ENCODE measurements around the gene LRRC70. TPM values are rescaled to one million over a fixed set of nuclear protein-coding genes. Genes with fewer than 3 reads are reported as not detected.
"Not testable (repeated sequence)": the region's sequence is repeated elsewhere in the genome, so short reads cannot be mapped to it uniquely, and the experiment has no call there.

The LRRC70 gene
- total RNA-seq, 1 donor from 2014 or later = 1.0 TPM

DNA sequence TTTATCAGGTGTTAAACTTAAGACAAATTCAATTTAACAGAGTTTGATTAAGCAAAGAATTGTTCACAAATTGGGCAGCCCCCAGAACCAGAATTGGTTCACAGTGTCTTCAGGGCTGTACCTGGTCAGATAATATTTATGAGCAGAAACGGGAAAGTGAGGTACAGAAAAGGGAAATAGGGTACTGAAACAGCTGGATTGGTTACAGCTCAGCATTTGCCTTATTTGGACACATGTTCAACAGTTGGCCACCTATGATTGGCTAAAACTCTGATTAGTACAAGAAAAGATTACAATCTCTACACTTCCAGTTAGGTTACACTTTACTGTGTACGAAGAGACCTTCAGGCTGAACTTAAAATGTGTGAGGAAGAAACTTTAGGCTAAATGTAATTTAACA is 18.7 kb downstream of the LRRC70 start:
- ATAC-seq (no peak), DNase-seq (ENCODE audit: missing footprints) (no peak)
- intact Hi-C loops (cut with DNase I) = no loop called here

GRCh38 chr5:62600560-62601252 is 22.1 kb downstream of the LRRC70 start:
- no peak for ATAC-seq
- intact Hi-C loops (cut with DNase I) = no loop called here
- DNase-seq (ENCODE audit: missing footprints) = no peak

DNA sequence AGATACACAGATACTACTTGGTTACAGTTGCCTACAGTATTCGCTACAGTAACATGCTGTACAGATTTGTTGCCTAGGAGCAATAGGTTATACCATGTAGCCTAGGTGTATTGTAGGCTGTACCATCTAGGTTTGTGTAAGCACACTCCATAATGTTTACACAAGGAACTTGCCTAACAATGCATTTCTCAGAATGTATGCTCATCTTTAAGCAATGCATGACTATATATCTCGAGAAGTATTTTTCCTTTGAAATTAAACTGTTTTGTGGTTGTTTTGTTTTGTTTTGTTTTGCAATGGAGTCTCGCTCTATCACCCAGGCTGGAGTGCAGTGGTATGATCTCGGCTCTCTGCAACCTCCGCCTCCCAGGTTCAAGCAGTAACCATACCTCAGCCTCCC is 25.3 kb downstream of the LRRC70 start:
- no peak for ATAC-seq
- no peak for DNase-seq (ENCODE audit: missing footprints)
- intact Hi-C loops (cut with DNase I) = no loop called here

GRCh38 chr5:62605638-62606037 is 27.0 kb downstream of the LRRC70 start:
- intact Hi-C loops (cut with DNase I) = no loop called here
- DNase-seq (ENCODE audit: missing footprints) (no peak), ATAC-seq (no peak)

- intact Hi-C loops (cut with DNase I) = no loop called here
- ATAC-seq = no peak
Observed at GRCh38 chr5:62606878-62607277, 28.3 kb downstream of the LRRC70 start.

GRCh38 chr5:62607615-62608014 is 29.0 kb downstream of the LRRC70 start:
- DNase-seq (ENCODE audit: missing footprints) = no peak
- intact Hi-C loops (cut with DNase I) = no loop called here
- ATAC-seq = no peak

More at GRCh38 chr5:62606878-62607277, 28.3 kb downstream of the LRRC70 start:
- no peak for DNase-seq (ENCODE audit: missing footprints)

- DNase-seq (ENCODE audit: missing footprints) = no peak
- intact Hi-C loops (cut with DNase I) = no loop called here
- no peak for ATAC-seq
Observed at GRCh38 chr5:62608529-62609511, 30.2 kb downstream of the LRRC70 start.

DNA sequence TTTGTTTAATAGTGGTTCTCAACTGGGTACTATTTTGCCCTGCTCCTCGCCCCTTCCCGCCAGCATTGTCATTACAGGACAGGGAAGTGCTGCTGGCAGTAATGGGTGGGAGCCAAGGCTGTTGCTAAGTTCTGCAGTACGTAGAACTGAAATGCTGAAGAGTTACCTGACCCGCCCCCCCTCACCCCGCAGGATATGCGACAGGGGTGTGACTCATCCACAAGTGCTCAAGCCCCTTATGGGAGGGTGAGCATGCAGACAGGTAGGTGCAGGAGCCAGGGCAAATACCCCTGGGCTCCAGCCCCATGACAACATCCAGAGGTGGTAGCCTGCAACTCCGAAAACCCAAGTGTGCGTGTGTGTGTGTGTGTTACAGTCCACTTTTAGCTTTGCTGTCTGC is 35.7 kb downstream of the LRRC70 start:
- no peak for ATAC-seq
- no peak for DNase-seq (ENCODE audit: missing footprints)
- intact Hi-C loops (cut with DNase I) = no loop called here

DNA sequence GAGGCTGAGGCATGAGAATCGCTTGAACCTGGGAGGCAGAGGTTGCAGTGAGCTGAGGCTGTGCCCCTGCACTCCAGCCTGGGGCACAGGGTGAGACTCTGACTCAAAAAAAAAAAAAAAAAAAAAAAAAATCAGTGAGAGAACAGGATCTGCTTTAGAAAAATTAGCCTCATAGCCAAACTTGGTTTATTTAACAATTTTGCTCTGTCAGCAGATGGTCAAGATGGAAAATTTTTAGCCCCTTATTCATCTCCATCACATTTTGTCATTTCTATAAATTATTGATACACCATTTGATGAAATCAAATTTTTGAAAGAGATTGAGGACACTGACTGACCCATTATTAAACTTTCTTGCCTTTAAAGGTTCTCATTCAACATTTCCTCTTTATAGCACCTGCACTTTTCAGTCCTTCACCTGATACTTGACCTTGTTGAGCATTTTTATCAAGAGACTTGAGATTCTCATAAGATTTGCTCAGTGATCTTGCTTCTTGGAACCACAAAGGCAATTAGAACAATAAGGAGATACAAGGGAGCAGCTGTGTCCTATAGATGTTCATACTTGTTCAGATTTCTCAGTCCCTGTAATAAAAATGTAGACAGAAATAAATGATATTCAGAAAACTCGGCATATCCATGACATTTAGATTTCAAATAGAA is 38.1 kb downstream of the LRRC70 start:
- DNase-seq (ENCODE audit: missing footprints) (no peak), ATAC-seq (no peak)
- intact Hi-C loops (cut with DNase I) = no loop called here

DNA sequence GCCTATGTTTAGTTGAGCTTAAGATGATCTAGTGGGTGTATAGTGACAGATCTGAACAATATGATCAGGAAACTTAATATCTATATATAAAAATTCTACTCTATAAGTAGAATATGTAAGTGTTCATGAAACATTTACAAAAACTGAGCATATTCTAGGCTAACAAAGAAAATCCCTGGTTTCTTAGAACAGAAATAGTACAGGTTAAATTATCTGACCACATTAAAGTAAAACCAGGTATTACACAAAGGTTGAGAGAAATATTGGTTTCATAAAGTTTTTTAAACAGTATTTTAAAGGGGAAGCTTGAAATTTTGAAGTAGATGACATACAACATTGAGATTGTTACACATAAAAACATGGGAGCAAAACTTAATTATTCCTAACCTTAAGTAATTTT is 39.3 kb downstream of the LRRC70 start:
- DNase-seq (ENCODE audit: missing footprints) (no peak), ATAC-seq (no peak)
- intact Hi-C loops (cut with DNase I) = no loop called here

- intact Hi-C loops (cut with DNase I) = no loop called here
- DNase-seq (ENCODE audit: missing footprints) (no peak), ATAC-seq (no peak)
Observed at GRCh38 chr5:62620761-62621160, 42.1 kb downstream of the LRRC70 start.

DNA sequence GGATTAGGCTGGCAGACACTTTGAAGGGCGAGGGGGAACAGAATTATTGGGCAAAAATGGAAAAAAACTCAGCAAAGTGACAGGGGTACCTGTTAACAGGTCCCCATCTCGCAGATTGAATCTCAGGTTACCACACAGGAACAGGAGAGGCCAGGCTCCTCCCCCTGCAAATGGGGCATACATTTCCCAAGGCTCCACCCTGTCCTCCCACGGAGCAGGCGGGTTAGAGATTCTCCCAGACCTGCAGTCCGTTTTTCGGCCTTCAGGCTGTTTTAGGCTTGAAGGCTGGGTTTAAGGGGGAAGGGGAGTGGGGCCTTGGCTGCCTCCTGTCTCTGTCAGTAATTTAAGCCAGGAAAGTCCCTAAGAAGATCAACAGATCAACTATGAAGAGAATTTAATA is 42.7 kb downstream of the LRRC70 start:
- intact Hi-C loops (cut with DNase I) = no loop called here
- ATAC-seq = no peak
- DNase-seq (ENCODE audit: missing footprints) = no peak

GRCh38 chr5:62623271-62623670 is 44.7 kb downstream of the LRRC70 start:
- intact Hi-C loops (cut with DNase I) = no loop called here
- ATAC-seq (no peak), DNase-seq (ENCODE audit: missing footprints) (no peak)

GRCh38 chr5:62624436-62624835 is 45.8 kb downstream of the LRRC70 start:
- intact Hi-C loops (cut with DNase I) = not testable (repeated sequence)

GRCh38 chr5:62626534-62626933 is 47.9 kb downstream of the LRRC70 start:
- DNase-seq (ENCODE audit: missing footprints) (no peak), ATAC-seq (no peak)
- intact Hi-C loops (cut with DNase I) = no loop called here

More at GRCh38 chr5:62624436-62624835, 45.8 kb downstream of the LRRC70 start:
- ATAC-seq; DNase-seq (ENCODE audit: missing footprints): not testable (repeated sequence)

DNA sequence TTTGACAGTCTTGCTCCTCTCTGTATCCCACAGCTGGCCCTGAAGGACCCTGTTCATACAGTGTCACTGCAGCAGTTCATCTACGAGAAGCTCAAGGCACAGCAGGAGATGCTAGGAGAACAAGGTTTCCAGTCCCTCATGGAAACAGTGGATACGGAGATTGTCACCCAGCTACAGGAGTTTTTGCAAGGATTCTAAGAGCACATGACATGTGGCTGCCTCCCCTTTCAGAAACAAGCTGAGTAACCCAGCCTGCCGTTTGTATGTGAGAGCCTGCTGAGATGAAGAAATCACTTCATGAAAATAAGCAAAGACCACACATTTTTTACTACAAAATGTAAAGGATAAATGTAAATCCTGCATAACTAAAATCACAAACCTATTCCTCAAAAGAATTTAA is 48.5 kb downstream of the LRRC70 start:
- intact Hi-C loops (cut with DNase I) = no loop called here
- no peak for ATAC-seq
- no peak for DNase-seq (ENCODE audit: missing footprints)

GRCh38 chr5:62627901-62628300 is 49.3 kb downstream of the LRRC70 start:
- intact Hi-C loops (cut with DNase I) = no loop called here
- ATAC-seq (no peak), DNase-seq (ENCODE audit: missing footprints) (no peak)

All from Right ventricle myocardium inferior (tissue), 1 donor.